HG03095 (cell line): Measurements from ENCODE around the gene HHAT.

Source experiments
- ATAC-seq: cut with Tn5 transposase; IDR thresholded peaks from one replicate; pipeline ENCODE4 v1.9.1; 2021; ENCODE audit warnings: moderate library complexity; ENCODE audit not compliant: unreplicated experiment

HHAT gene

GRCh38 chr1:210698661-210699060 lies 370.0 kb downstream of the HHAT start:
- no peak for ATAC-seq

GRCh38 chr1:210700083-210700482 lies 371.4 kb downstream of the HHAT start:
- no peak for ATAC-seq

GRCh38 chr1:210700511-210700910 lies 371.8 kb downstream of the HHAT start:
- no peak for ATAC-seq

GRCh38 chr1:210702506-210702905 lies 373.8 kb downstream of the HHAT start:
- no peak for ATAC-seq

- ATAC-seq = no peak
Observed at GRCh38 chr1:210703593-210703992, 374.9 kb downstream of the HHAT start.

GRCh38 chr1:210705086-210705485 lies 376.4 kb downstream of the HHAT start:
- no peak for ATAC-seq

GRCh38 chr1:210706246-210706645 lies 377.5 kb downstream of the HHAT start:
- ATAC-seq = no peak

- no peak for ATAC-seq
Observed at GRCh38 chr1:210707300-210708240, 378.9 kb downstream of the HHAT start.

GRCh38 chr1:210709701-210710100 lies 381.0 kb downstream of the HHAT start:
- no peak for ATAC-seq

GRCh38 chr1:210711825-210712612 lies 383.3 kb downstream of the HHAT start:
- ATAC-seq = no peak

- ATAC-seq = no peak
Observed at GRCh38 chr1:210715072-210715471, 386.4 kb downstream of the HHAT start.

- no peak for ATAC-seq
Observed at GRCh38 chr1:210722410-210723081, 393.8 kb downstream of the HHAT start.

- ATAC-seq = no peak
Observed at GRCh38 chr1:210723646-210724045, 394.9 kb downstream of the HHAT start.

- no peak for ATAC-seq
Observed at GRCh38 chr1:210724768-210725167, 396.1 kb downstream of the HHAT start.
